Endothelial cell of umbilical vein (primary cell): ENCODE measurements around the gene TOB2. TPM values are rescaled to one million over a fixed set of nuclear protein-coding genes. Genes with fewer than 3 reads are reported as not detected.
"Not testable (repeated sequence)": the region's sequence is repeated elsewhere in the genome, so short reads cannot be mapped to it uniquely, and the experiment has no call there.

Experiments
- BruUV-seq: library from RNA; stranded (reverse); fragments of 400-500 nt; replicated peaks from 2 replicates; lab custom pipeline; 2021; lab: Mats Ljungman, UMichigan
- CTCF ChIA-PET: fragments of 300-600, 350-600 bp; sonication (Branson Sonifier 250); formaldehyde crosslinking; loops from one replicate; lab custom pipeline; 2021; ENCODE audit warnings: antibody characterized with exemption, inconsistent platforms; lab: Charles Lee
- POLR2A ChIA-PET: fragments of 300-600, 350-600 bp; sonication (Branson Sonifier 250); formaldehyde crosslinking; loops from one replicate; lab custom pipeline; 2021; ENCODE audit warnings: antibody characterized with exemption, inconsistent platforms; lab: Charles Lee
- DNase-seq: peaks from one replicate; pipeline ENCODE4 v3.0.0-alpha.2; 2011; ENCODE audit warnings: low read depth, low spot score
- FAIRE-seq: peaks from 2 replicates; lab custom pipeline; 2011; peaks lifted over from hg19 to GRCh38; lab: Jason Lieb, UNC
- H2AFZ ChIP-seq: 2 replicates; pipeline ENCODE4 v1.6.0; 2012; ENCODE audit warnings: low read depth, low read length, control low read depth, inconsistent platforms
- H3K27ac ChIP-seq: 2 replicates; pipeline ENCODE4 v1.5.1; 2011; ENCODE audit warnings: low read depth, mild to moderate bottlenecking, control low read depth, low read length, moderate library complexity; ENCODE audit not compliant: insufficient read depth
- H3K27me3 ChIP-seq, 2 experiments: 2 replicates each; pipeline versions ENCODE4 v1.6.0 to v1.6.1; 2011; ENCODE audit warnings: low read length in 2 of 2, mixed read lengths in 1 of 2; ENCODE audit not compliant: control insufficient read depth in 2 of 2, insufficient read depth in 2 of 2
- H3K36me3 ChIP-seq, 2 experiments: 2 replicates in 1 of 2; 3 replicates in 1 of 2; pipeline ENCODE4 v1.5.1; 2011; ENCODE audit warnings: low read length in 2 of 2, mild to moderate bottlenecking in 1 of 2, moderate library complexity in 1 of 2; ENCODE audit not compliant: control insufficient read depth in 2 of 2, insufficient read depth in 2 of 2; ENCODE audit errors: extremely low read depth in 1 of 2
- H3K4me1 ChIP-seq: 3 replicates; pipeline ENCODE4 v1.5.1; 2011; ENCODE audit warnings: mild to moderate bottlenecking, low read length; ENCODE audit not compliant: control insufficient read depth, insufficient read depth; ENCODE audit errors: extremely low read depth
- H3K4me2 ChIP-seq: 2 replicates; pipeline ENCODE4 v1.6.1; 2011; ENCODE audit warnings: low read length, control low read depth, mixed read lengths; ENCODE audit not compliant: insufficient read depth
- H3K4me3 ChIP-seq, 3 experiments: fragments of 200-600 bp in 1 of 3; sonication (generic), shearing (Covaris generic) in 1 of 3; replicated peaks in 1 of 3; 2 replicates each; pipeline ENCODE4 v1.5.1; 2011 to 2016; ENCODE audit warnings: control low read depth in 3 of 3, low read length in 3 of 3, mild to moderate bottlenecking in 2 of 3, inconsistent platforms in 1 of 3, low read depth in 1 of 3, moderate library complexity in 1 of 3; ENCODE audit not compliant: insufficient read depth in 1 of 3
- H3K79me2 ChIP-seq: 2 replicates; pipeline ENCODE4 v1.6.0; 2012; ENCODE audit warnings: low read length, inconsistent platforms; ENCODE audit not compliant: control insufficient read depth, insufficient read depth
- H3K9ac ChIP-seq: replicated peaks from 2 replicates; pipeline ENCODE3; 2011; ENCODE audit warnings: low read length, control low read depth; ENCODE audit not compliant: insufficient read depth; ENCODE audit errors: extremely low read depth
- H3K9me1 ChIP-seq: replicated peaks from 3 replicates; pipeline ENCODE4 v1.6.0; 2011; ENCODE audit warnings: mild to moderate bottlenecking, low read length; ENCODE audit not compliant: control insufficient read depth, insufficient read depth; ENCODE audit errors: extremely low read depth
- H3K9me3 ChIP-seq: replicated peaks from 2 replicates; pipeline ENCODE4 v1.5.1; 2012; ENCODE audit warnings: low read length, inconsistent platforms; ENCODE audit not compliant: control insufficient read depth, insufficient read depth
- H4K20me1 ChIP-seq: replicated peaks from 2 replicates; pipeline ENCODE3; 2011; ENCODE audit warnings: mild to moderate bottlenecking, low read length; ENCODE audit not compliant: control insufficient read depth, insufficient read depth; ENCODE audit errors: extremely low read depth
- CTCF ChIP-seq, 2 donors: IDR thresholded peaks; 1 replicate in 1 of 2; 2 replicates in 1 of 2; pipeline ENCODE4 v1.5.1; 2011; ENCODE audit warnings: low read length in 2 of 2, mild to moderate bottlenecking in 2 of 2, moderate library complexity in 2 of 2, control low read depth in 1 of 2, inconsistent platforms in 1 of 2, low read depth in 1 of 2; ENCODE audit not compliant: insufficient read depth in 1 of 2; ENCODE audit errors: extremely low read depth in 1 of 2
- EZH2 ChIP-seq: IDR thresholded peaks from 2 replicates; pipeline ENCODE4 v1.6.1; 2012; ENCODE audit warnings: borderline replicate concordance, low read depth, mild to moderate bottlenecking, moderate library complexity, low read length, inconsistent platforms; ENCODE audit not compliant: severe bottlenecking
- FOS ChIP-seq: IDR thresholded peaks from 2 replicates; pipeline ENCODE4 v1.6.1; 2011; ENCODE audit warnings: mild to moderate bottlenecking, low read length, moderate library complexity, borderline replicate concordance; ENCODE audit not compliant: insufficient read depth
- GATA2 ChIP-seq: IDR thresholded peaks from 2 replicates; pipeline ENCODE4 v1.7.0; 2011; ENCODE audit warnings: low read depth, mild to moderate bottlenecking, moderate library complexity, mixed read lengths, low read length; ENCODE audit not compliant: insufficient read length, insufficient read depth
- JUN ChIP-seq: IDR thresholded peaks from 2 replicates; pipeline ENCODE4 v1.6.1; 2011; ENCODE audit warnings: borderline replicate concordance, low read depth; ENCODE audit not compliant: insufficient read length, insufficient read depth
- MYC ChIP-seq: IDR thresholded peaks from one replicate; pipeline ENCODE4 v1.6.1; 2011; ENCODE audit warnings: mild to moderate bottlenecking, low read depth, low read length
- POLR2A ChIP-seq: IDR thresholded peaks from 2 replicates; pipeline ENCODE4 v1.6.1; 2012; ENCODE audit warnings: low read depth, mild to moderate bottlenecking, control low read depth, low read length
- POLR2AphosphoS5 ChIP-seq: IDR thresholded peaks from 2 replicates; pipeline ENCODE4 v1.6.1; 2012; ENCODE audit warnings: low read depth, mild to moderate bottlenecking, control low read depth, low read length, moderate library complexity; ENCODE audit not compliant: insufficient read depth
- dilution Hi-C: fragments of 300-500 bp; cut with MboI; formaldehyde crosslinking; loops from one replicate; pipeline ENCODE4 v1.15.0; 2019; ENCODE audit warnings: low sequenced_read_pairs; ENCODE audit not compliant: extremely low pct_ligation_motif_present
- intact Hi-C: fragments of 100-400 bp; cut with micrococcal nuclease; formaldehyde crosslinking; loops from one replicate; pipeline ENCODE4 v1.10.0; 2022
- polyA plus RNA-seq, 4 experiments: library from polyadenylated mRNA; depleted of rRNA in 3 of 4; stranded (reverse) in 3 of 4; unstranded in 1 of 4; fragments of >200 nt; gene quantifications; 2 replicates each; pipeline versions ENCODE4 v1.2.1 to v1.2.3, GENCODE V29; 2011 to 2012; ENCODE audit warnings: missing spikeins in 1 of 4
- total RNA-seq: library from RNA; stranded (reverse); gene quantifications from 2 replicates; pipeline ENCODE4 v1.2.3, GENCODE V29; 2021
- TF ChIP-seq, protein P1 (sequence below): IDR thresholded peaks from 2 replicates; pipeline ENCODE4 v1.6.1; 2011; ENCODE audit not compliant: insufficient read depth, insufficient read length

TOB2 gene
- total and polyA plus RNA-seq, 2 donors (not counting 3 experiments of a cell fraction or from before 2014, with no cell fraction given) = 21.7 to 44.7 TPM

GRCh38 chr22:41440511-41440910 lies 6.1 kb downstream of the TOB2 start:
- H3K4me2 ChIP-seq, H3K27ac ChIP-seq, DNase-seq, H2AFZ ChIP-seq, POLR2A ChIA-PET, H3K9me1 ChIP-seq, CTCF ChIA-PET, H3K27me3 ChIP-seq, dilution Hi-C loops, FAIRE-seq, H3K9me3 ChIP-seq, H4K20me1 ChIP-seq, intact Hi-C loops, BruUV-seq, H3K9ac ChIP-seq, H3K4me1 ChIP-seq, H3K4me3 ChIP-seq: not testable (repeated sequence)
- Histone ChIP-seq H3K36me3 (peaks cover 6 to 22% of the 10 kb centered on the region in 2 experiments), H3K79me2 (peaks cover 84% of the 10 kb centered on the region)

GRCh38 chr22:41437198-41437597 lies 9.4 kb downstream of the TOB2 start:
- no peak for TF ChIP-seq CTCF (IDR thresholded peaks at IDR 0.05; ENCODE audit: extremely low read depth in 1 of 2, insufficient read depth in 1 of 2, low read depth in 1 of 2, low read length in 2 of 2)
- TF ChIP-seq, protein P1, sequence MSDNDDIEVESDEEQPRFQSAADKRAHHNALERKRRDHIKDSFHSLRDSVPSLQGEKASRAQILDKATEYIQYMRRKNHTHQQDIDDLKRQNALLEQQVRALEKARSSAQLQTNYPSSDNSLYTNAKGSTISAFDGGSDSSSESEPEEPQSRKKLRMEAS = no peak
- no peak for TF ChIP-seq GATA2
- no peak for TF ChIP-seq POLR2A
- TF ChIP-seq POLR2AphosphoS5 = no peak
- no peak for TF ChIP-seq JUN
- no peak for TF ChIP-seq MYC
- TF ChIP-seq EZH2 = no peak
- no peak for TF ChIP-seq FOS
- Histone ChIP-seq H3K79me2 (peaks cover 63% of the 10 kb centered on the region), H3K4me3 (no peak overlapping the region), H3K9ac (no peak overlapping the region), H3K27ac (no peak overlapping the region), H3K9me1 (no peaks in the 10 kb centered on the region), H3K4me2 (no peak overlapping the region), H4K20me1 (peaks cover 1% of the 10 kb centered on the region), H3K9me3 (no peaks in the 10 kb centered on the region), H2AFZ (no peak overlapping the region), H3K36me3 (peaks cover 6 to 38% of the 10 kb centered on the region in 2 experiments), H3K4me1 (no peaks in the 10 kb centered on the region), H3K27me3 (no peaks in the 10 kb centered on the region)
- FAIRE-seq (no peak), DNase-seq (no peak)
- intact Hi-C loops = no loop called here
- dilution Hi-C loops = no loop called here
- ChIA-PET POLR2A (interaction anchor here (1.2 kb wide), 1 partner anchor 10 kb away, joined by 4 read pairs; the partner anchor contains the start of gene TOB2), CTCF (interaction anchor here (0.5 kb wide), 1 partner anchor 463 kb away, joined by 3 read pairs; no protein-coding TSS in a partner anchor)
- BruUV-seq = no TSS peak
